Measurements from ENCODE around the gene SLC34A1.

GRCh38 chr5:177368869-177369644 is 15.2 kb upstream of the SLC34A1 start:
- peak; percentile 91 for TF ChIP-seq CTCF (conservative IDR thresholded peaks at IDR 0.05; ENCODE audit: low read length)
- no peak for TF ChIP-seq EZH2phosphoT487 (IDR thresholded peaks at IDR 0.05; ENCODE audit: borderline replicate concordance, low read depth, low read length)

Measured in OCI-LY7 (cell line).